GM18867 (cell line): Measurements from ENCODE around the gene WFDC6.

Experiments
- ATAC-seq: cut with Tn5 transposase; IDR thresholded peaks from one replicate; pipeline ENCODE4 v1.9.1; 2021; ENCODE audit warnings: mild to moderate bottlenecking, moderate library complexity; ENCODE audit not compliant: unreplicated experiment

WFDC6 gene

DNA sequence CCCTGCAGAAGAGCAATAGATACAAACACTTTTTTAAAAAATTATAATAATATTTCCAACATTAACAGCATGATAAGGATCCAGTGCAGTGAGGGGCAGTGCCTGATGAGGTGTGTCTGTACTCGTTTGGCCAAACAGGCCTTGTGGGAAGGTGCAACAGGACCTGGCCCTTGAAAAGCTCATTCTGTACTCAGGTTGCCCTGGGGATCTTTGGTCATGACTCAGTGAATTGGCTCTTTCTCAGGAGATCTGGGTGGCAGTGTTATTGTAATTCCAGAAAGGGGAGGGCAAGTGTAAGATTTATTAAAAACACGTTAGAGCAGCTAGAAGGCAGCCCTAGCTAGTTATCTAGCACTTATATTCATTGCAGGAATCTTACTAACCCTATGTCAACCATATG, 21.0 kb downstream of the WFDC6 start:
- no peak for ATAC-seq

DNA sequence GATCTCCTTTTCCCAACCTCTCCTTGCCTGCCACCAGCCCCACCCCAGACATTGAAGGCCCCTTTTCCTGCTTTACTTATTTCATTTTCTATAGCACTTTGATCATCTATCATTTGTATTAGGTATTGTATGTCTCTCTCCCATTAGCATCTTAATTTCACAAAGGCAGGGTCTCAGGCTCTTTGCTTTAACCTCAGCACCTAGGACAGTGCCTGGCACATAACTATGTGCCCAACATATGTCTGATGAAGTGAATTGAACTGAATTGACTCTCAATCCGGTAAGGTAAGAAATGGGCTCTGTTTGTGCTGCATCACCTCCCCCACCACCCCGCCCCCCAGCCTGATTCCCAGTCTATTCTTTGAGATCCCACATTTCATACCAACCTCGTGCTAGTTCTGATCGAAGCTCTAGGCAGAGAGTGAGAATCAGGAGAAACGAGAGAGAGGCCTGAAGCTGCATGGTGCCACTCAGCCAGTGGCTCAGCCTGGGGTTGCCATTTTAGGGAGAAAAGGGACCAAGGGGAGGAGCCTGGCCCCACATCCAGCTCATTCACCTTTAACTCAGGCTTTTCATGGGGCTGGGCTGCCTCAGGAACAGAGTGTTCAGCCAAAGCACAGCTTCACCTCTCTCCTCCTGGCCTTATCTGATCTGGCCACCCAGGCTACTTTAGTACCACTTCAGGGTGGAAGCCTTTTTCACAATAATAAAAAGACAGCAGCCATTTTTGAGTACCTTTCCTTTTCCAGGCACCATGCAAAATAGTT, 24.0 kb downstream of the WFDC6 start, which contains the start of gene SPINT3:
Gene SPINT3, minus strand, starts transcription at position 476 of the 767 bp plus-strand sequence. Its CDS starts 14 bp downstream, at position 462.
- no peak for ATAC-seq

DNA sequence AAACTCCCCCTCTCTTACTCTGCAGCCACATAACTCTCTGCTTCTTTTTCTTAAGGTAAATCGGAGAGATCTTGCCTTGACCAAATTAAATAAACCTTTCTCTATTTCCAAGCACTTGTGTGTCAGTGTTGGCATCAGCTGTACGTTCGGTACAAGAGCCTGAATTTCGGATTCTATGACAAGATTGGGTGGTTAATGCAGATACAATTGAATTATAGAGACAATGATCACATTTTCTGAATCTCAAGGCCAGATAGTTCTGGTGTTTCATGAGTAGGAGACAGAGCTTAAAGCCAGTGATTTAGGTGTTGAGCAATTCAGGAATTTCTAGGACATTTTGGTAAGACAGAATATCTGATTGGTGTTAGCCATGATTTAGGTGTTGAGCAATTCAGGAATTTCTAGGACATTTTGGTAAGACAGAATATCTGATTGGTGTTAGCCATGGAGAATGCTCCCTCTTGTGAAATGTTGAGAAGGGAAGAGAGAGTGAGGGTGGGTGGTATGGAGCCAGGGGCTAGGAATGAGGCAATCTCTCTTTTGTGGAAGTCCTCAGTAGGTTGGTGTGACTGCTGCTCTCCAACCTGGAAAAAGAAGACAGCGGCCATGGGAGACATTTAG, 28.9 kb downstream of the WFDC6 start:
- ATAC-seq: no peak

DNA sequence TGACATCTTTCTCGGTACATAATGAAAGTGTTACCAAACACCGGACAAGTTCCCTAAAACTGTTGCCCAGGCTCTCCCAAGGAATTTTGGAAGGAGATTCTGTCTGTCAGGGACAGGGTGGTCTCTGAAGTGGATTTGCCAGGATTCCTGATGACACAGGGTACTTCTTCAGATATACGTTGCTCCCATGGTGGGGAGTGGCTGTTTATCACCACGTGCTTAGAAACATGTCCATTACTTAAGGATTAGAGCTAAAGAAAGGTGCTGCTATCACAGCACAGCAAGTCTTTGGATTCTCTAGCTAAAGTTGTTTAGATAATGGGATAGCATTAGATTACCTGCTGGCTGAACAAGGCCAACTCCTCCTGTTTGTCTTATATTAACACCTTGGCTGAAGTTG, 30.2 kb downstream of the WFDC6 start:
- no peak for ATAC-seq

DNA sequence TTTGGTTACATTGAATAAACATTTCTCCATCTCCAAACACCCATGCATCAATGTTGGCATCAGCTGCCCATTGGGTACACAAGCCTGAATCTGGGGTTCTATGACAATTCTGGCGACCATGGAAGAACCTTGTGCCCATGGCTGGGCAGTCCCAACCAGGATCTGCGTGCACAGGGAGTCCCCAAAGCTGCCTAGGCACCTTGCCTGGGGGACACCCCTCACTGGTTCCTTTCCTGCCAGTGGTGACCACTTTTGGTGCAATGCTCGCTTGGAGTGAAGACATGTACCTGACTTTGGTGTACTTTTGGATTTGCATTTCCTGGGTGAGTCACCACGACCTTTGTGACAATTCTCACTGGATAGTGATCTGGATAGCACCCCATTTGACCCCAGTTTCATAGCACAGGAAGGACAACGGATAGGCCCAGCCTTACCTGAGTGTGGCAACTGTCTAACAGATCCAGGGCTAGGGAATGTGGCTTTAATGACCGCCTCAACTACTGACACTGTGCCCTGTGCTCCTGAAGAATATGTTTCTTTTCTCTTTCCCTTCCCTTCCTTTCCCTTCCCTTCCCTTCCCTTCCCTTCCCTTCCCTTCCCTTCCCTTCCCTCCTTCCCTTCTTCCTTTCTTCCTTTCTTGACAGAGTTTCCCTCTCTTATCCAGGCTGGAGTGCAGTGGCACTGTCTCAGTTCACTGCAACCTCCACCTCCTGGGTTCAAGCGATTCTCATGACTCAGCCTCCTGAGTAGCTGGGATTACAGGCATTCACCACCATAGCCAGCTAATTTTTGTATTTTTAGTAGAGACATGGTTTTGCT, 31.0 kb downstream of the WFDC6 start:
- ATAC-seq: no peak

DNA sequence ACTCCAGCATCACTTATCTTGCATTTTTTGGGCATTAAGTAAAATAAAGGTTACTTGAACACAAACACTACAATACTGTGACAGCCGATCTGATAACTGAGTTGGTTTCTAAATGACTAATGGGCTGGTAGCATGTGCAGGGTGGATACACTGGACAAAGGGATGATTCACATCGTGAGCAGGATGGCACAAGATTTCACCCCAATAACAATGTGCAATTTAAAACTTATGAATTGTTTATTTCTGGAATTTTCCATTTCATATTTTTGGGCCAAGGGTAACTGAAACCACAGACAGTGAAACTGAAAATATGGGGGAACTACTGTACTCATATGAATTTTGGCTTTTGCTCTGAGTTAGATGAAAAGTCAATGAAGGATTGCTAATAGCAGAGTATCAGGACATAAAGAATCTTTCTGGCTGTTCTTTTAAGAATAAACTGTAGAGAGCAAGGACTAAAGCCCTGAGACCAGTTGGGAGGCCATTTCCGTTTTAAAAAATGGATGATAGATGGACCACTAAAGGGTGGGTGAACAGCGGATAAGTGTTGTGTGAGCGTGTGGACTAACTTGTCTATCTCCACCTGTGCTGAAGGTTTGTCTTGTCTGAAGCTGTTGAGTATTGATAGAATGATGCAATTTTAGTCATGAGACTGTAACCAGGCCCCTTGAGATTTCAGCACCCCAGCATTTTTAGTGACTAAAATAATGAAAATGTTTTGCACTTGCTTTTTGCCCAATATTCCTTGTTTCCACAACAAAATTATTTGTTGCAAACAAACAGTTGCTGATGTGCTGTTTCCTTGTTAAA, 32.1 kb downstream of the WFDC6 start:
- ATAC-seq: no peak

DNA sequence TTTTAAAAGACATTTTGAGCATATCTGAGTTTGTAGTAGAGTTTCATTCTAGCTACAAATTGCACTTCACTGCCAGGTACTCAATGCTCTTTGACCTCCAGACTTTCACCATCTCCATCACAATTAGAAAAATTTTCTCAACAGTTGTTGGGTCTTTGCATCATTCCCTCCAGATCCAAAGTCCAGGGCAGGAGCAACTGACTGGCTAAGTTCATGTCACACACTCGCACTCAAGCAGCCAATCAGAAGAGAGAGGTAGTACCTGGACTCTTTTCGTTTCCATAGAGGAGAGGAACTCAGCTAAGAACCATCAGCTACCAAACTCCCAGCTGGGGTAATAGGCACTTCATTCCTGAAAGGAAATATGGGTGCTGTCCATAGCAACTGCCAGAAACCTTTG, 32.9 kb downstream of the WFDC6 start:
- ATAC-seq: no peak

DNA sequence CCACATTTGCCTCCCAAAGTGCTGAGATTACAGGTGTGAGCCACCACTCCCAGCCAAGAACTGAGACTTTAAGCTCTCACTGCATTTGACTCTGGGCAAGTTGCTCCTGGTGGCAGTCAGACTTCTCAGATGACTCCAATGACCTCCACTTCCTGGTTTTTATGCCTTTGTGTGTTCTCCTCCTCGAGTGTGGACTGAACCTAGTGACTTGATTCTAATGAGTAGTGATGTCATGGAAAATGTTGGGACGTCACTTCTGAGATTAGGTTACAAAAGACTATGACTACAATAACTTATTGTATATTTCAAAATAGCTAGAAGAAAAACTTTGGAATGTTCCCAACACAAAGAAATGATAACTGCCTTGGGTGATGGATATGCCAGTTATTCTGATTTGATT, 35.9 kb downstream of the WFDC6 start:
- no peak for ATAC-seq

DNA sequence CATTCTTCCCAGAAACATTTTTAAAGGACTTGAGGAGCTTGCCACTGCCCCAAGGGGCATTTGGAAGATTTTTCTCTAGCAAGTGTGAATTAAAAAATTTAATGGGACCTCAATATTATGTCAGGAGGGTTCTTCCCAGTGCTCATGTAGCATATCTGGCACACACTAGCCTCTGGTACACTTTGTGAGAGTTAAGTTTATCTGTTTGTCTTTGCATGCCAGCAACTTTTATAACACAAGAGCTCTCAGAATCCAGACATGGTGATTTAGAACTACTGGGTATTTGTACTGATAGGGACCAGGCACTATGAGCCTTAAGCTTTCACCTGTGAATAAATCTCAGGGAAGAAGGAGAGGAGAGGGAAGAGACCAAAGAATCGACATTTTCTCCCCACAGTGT, 36.7 kb downstream of the WFDC6 start:
- ATAC-seq: no peak

DNA sequence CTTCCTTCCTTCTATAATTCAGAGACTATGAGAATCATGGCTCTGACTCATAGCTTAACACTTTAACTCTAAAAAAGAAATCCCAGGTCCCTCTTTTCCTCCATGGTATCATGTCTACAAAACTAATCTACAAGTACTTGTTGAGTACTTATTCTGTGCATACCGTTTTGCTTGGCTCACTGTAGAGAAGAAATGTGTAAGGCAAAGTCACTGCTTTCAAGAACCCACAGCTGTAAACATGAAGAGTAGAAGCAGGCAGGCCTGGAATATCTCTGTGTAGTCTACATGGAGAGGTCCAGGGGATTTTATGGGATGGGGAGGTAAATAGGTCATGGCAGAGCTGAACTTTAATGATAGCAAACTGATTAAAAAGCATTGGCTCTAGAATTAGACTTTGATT, 37.7 kb downstream of the WFDC6 start:
- ATAC-seq: no peak

DNA sequence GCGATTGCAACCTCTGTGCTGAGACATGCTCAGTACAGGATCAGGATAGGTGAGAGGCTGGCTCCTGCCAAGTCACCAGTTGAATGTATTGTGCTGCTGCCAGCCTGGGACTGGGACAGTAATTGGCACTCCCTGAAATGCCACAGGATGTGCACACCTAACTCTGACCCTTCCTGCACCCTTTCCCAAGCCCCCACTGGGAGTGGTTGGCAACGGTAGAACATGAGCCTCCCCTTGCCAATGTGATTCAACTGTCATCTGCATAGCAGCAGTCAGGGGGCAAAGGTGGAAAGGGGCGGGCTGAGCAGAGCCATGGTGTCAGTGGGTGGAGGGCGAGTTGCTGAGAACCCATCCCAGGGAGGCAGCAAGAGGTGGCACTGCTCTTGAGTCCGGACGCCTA, 39.3 kb downstream of the WFDC6 start:
- ATAC-seq: no peak

DNA sequence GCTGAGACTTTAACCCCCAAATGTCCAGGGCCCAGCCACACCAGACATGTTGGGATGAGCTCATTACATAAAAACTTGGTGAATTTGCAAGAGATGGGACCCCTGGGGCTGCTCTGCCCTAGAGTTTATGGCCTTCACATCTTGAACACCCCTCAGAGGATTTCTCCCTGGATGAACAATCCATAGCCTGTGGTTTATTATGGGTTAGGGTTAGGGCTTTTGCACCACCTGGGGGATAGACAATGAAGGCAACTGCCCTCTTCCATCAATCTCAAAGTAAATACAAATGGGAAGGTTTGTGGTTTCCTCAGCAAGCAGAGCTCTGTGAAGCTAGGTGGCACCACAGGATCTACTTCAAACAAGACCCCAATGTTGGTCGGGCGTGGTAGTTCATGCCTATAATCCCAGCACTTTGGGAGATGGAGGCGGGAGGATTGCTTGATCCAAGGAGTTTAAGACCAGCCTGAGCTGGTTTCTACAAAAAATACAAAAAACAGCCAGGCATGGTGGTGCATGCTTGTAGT, 41.2 kb downstream of the WFDC6 start:
- no peak for ATAC-seq

DNA sequence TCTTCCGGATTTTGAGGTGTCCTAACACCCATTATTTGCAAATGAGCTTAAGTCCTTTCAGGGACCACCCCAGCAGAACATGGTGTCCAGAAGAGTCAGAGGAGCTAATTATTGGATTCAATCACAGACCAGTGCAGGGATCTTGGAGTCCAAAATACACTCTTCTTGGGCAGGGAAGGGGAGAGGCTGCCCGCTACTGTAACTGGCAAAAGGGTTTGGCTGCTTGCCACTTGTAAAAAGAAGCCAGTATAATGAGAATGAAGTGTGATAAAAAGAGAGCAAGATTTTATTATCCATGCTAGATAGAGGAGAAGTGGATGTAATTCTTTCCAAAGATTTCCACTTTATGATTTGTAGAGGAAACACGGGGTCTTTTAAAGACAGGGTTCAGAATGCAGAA, 43.1 kb downstream of the WFDC6 start:
- ATAC-seq: no peak

DNA sequence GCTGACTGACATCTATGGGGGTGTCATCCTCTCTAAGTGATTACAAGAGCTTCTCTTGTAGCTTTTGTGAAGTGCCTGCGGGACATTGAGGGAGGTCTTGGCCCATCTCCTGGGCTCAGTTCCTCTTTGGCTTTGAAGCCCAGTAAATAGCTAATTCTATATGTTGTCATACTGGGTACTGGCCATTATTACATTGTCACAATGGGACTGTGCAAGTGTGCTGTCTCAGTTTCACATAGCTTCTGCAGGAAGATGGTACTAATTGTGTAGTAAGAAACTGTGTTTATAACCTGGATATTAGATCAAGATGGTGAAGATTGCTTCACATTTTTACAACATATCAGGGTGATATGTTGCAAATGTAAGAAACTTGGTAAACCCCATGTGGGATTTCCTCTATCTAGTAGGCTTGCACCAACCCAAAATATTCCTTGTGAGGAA, 43.8 kb downstream of the WFDC6 start:
- no peak for ATAC-seq

DNA sequence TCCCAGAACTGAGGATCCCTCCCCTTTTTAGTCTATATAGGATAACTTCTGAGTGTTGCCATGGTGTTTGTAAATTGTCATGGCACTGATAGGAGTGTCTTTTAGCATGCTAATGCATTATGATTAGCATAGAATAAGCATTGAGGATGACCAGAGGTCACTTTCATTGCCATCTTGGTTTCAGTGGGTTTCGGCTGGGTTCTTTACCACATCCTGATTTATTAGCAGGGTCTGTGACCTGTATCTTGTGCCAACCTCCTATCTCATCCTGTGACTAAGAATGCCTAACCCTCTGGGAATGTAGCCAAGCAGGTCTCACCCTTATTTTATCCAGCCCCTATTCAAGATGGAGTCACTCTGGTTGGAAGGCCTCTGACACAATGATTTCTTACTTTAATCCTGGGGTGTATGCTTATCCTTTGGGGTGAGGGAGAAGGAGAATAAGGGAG, 50.2 kb downstream of the WFDC6 start:
- no peak for ATAC-seq

DNA sequence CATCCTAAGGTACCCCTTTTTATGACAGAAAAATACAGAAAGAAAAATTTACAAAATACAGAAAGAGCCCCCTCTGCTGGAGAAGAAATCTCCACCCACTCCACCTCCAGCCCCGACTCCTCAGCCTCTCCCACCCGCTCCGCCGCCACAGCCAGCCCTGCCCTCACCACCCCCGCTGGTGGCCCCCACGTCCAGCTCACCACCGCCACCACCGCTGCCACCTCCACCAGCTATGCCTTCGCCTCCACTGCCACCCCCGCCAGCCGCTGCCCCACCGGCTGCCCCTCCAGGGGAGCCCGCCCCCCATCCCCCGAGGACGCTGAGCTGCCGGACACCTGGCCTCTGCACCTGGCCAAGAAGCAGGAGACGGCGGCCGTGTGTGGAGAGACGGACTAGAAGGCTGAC, 52.0 kb downstream of the WFDC6 start:
- no peak for ATAC-seq

DNA sequence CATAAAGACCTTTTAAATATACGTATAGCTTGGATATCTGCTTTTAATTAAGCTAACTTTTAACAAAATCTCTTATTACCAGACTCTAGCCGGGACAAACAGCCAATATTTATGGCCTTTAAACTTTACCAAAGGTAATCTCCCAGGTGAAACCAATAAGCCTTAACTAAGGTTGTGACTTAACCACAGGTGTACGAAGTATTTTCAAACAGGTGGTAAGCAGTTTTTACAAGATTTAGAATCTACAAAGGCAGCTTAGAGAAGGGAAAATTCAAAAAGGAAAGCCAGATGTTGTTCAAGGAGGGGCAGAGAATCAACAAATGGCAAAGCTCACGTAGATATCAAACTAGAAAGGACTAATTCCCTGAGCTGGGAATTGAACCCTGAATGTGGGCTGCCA, 53.9 kb downstream of the WFDC6 start:
- no peak for ATAC-seq

DNA sequence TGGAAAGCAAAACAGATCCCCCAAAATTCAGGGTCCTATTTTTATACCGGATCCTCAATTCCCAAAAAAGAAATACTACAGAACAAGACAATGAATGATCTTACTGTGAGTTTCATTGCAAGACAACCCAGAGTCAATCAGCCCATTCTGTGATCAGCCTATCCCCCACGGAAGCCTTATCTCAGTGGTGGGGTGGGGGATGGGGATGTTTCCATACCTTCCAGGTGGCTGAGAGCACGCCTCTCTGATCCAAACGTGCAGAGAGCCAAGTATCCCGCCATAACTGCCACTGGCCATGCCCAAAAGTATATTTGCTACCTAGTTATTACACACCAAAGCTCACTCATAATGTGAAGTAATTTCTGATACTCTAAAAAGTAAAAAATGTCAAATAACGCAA, 54.6 kb downstream of the WFDC6 start:
- no peak for ATAC-seq
